ENCODE data around the gene CEP131.

CEP131 gene

GRCh38 chr17:81222906-81223761 lies at the start of gene CEP131:
TSS of gene CEP131 (minus strand) at chr17:81222965. CDS start at chr17:81220056, 2,909 bp downstream.
- H3K9me3 ChIP-seq (replicated peaks; ENCODE audit: insufficient read depth, low read length), result no peaks in the 10 kb centered on the region

GRCh38 chr17:81271226-81271625 lies 48.5 kb upstream of the CEP131 start:
- Histone ChIP-seq H4K20me1 (ENCODE audit: insufficient read depth, low read length) (no peaks in the 10 kb centered on the region), H3F3A (ENCODE audit: insufficient read depth, low read length) (no peaks in the 10 kb centered on the region), H3K9me3 (replicated peaks; ENCODE audit: insufficient read depth, low read length) (no peaks in the 10 kb centered on the region), H3K27me3 (replicated peaks; ENCODE audit: insufficient read depth, low read length) (no peaks in the 10 kb centered on the region), H2AFZ (ENCODE audit: low read length) (no peak overlapping the region), H3K27ac (ENCODE audit: low read length) (no peak overlapping the region), H3K4me3 (ENCODE audit: low read length) (no peak overlapping the region), H3K79me2 (ENCODE audit: low read length) (no peaks in the 10 kb centered on the region), H3K4me2 (ENCODE audit: low read depth, low read length) (no peak overlapping the region), H3K36me3 (replicated peaks; ENCODE audit: insufficient read depth, low read length) (no peaks in the 10 kb centered on the region; the same call in 1 of the 2 replicates), H3K4me1 (ENCODE audit: low read length) (no peaks in the 10 kb centered on the region), H3K9me2 (replicated peaks; ENCODE audit: insufficient read depth, low read length) (no peaks in the 10 kb centered on the region), H3K9ac (ENCODE audit: low read length) (no peak overlapping the region)
- DNase-seq, result no peak
- no peak for TF ChIP-seq EZH2 (optimal IDR thresholded peaks at IDR 0.05; ENCODE audit: low read depth, low read length)
- TF ChIP-seq CTCF (IDR thresholded peaks at IDR 0.05; ENCODE audit: low read length), result no peak
- no peak for TF ChIP-seq EZH2phosphoT487 (IDR thresholded peaks at IDR 0.05; ENCODE audit: low read length)

More at GRCh38 chr17:81222906-81223761, at the start of gene CEP131:
- Histone ChIP-seq H3K9ac (ENCODE audit: low read length) (peak within 1 kb of the TSS; percentile 86), H3K4me3 (ENCODE audit: low read length) (peak within 1 kb of the TSS; percentile 97), H3K27ac (ENCODE audit: low read length) (no peak within 1 kb of the TSS), H2AFZ (ENCODE audit: low read length) (peak within 1 kb of the TSS; percentile 98), H3K9me2 (replicated peaks; ENCODE audit: insufficient read depth, low read length) (no peaks in the 10 kb centered on the region), H3K4me1 (ENCODE audit: low read length) (peaks cover 14% of the 10 kb centered on the region), H3K4me2 (ENCODE audit: low read depth, low read length) (peak within 1 kb of the TSS; percentile 95), H3K27me3 (replicated peaks; ENCODE audit: insufficient read depth, low read length) (peaks cover 20% of the 10 kb centered on the region; the same call in 1 of the 2 replicates), H3F3A (ENCODE audit: insufficient read depth, low read length) (no peaks in the 10 kb centered on the region), H4K20me1 (ENCODE audit: insufficient read depth, low read length) (no peaks in the 10 kb centered on the region), H3K79me2 (ENCODE audit: low read length) (peaks cover 13% of the 10 kb centered on the region; the same call in 1 of the 2 replicates), H3K36me3 (replicated peaks; ENCODE audit: insufficient read depth, low read length) (no peaks in the 10 kb centered on the region)
- peak; percentile 98 for DNase-seq
- TF ChIP-seq EZH2 (optimal IDR thresholded peaks at IDR 0.05; ENCODE audit: low read depth, low read length) (no peak), CTCF (IDR thresholded peaks at IDR 0.05; ENCODE audit: low read length) (no peak), EZH2phosphoT487 (IDR thresholded peaks at IDR 0.05; ENCODE audit: low read length) (no peak)

GRCh38 chr17:81270279-81270678 lies 47.5 kb upstream of the CEP131 start:
- Histone ChIP-seq H3K9me2 (replicated peaks; ENCODE audit: insufficient read depth, low read length) (no peaks in the 10 kb centered on the region), H3K27me3 (replicated peaks; ENCODE audit: insufficient read depth, low read length) (no peaks in the 10 kb centered on the region), H2AFZ (ENCODE audit: low read length) (no peak overlapping the region), H3K27ac (ENCODE audit: low read length) (no peak overlapping the region), H4K20me1 (ENCODE audit: insufficient read depth, low read length) (no peaks in the 10 kb centered on the region), H3K4me2 (ENCODE audit: low read depth, low read length) (no peak overlapping the region), H3K9ac (ENCODE audit: low read length) (no peak overlapping the region), H3K4me1 (ENCODE audit: low read length) (no peaks in the 10 kb centered on the region), H3K4me3 (ENCODE audit: low read length) (no peak overlapping the region), H3K9me3 (replicated peaks; ENCODE audit: insufficient read depth, low read length) (no peaks in the 10 kb centered on the region), H3K36me3 (replicated peaks; ENCODE audit: insufficient read depth, low read length) (no peaks in the 10 kb centered on the region), H3K79me2 (ENCODE audit: low read length) (no peaks in the 10 kb centered on the region), H3F3A (ENCODE audit: insufficient read depth, low read length) (no peaks in the 10 kb centered on the region)
- DNase-seq, result no peak
- TF ChIP-seq EZH2phosphoT487 (IDR thresholded peaks at IDR 0.05; ENCODE audit: low read length) (no peak), CTCF (IDR thresholded peaks at IDR 0.05; ENCODE audit: low read length) (no peak), EZH2 (optimal IDR thresholded peaks at IDR 0.05; ENCODE audit: low read depth, low read length) (no peak)
